GM12891 (cell line): ENCODE measurements around the gene GPR183.
A peak's percentile ranks its signal among the peaks of the same experiment; 100 is the strongest.

Experiments
- PAX5 ChIP-seq: IDR thresholded peaks from 2 replicates; pipeline ENCODE4 v1.6.1; 2011; ENCODE audit warnings: low read length, moderate library complexity, mild to moderate bottlenecking; ENCODE audit not compliant: insufficient read depth, severe bottlenecking
- POLR2A ChIP-seq: IDR thresholded peaks from 2 replicates; pipeline ENCODE4 v1.6.1; 2011; ENCODE audit warnings: low read depth, low read length, control low read depth
- POLR2AphosphoS5 ChIP-seq: IDR thresholded peaks from 2 replicates; pipeline ENCODE4 v1.6.1; 2011; ENCODE audit warnings: low read depth, low read length, control low read depth
- SPI1 ChIP-seq: IDR thresholded peaks from 2 replicates; pipeline ENCODE4 v1.6.1; 2011; ENCODE audit warnings: low read depth, low read length, control low read depth
- TAF1 ChIP-seq: IDR thresholded peaks from 2 replicates; pipeline ENCODE4 v1.6.1; 2011; ENCODE audit warnings: low read depth, low read length, control low read depth

- TF ChIP-seq POLR2A (no peak), SPI1 (peak; percentile 99), POLR2AphosphoS5 (no peak), TAF1 (no peak), PAX5 (no peak)
Measured at GRCh38 chr13:99258946-99259345, 48.3 kb downstream of the GPR183 start.
